ENCODE data around the gene DAO.
"Not testable (repeated sequence)": the region's sequence is repeated elsewhere in the genome, so short reads cannot be mapped to it uniquely, and the experiment has no call there.

The DAO gene

GRCh38 chr12:108855284-108856169 is 24.4 kb upstream of the DAO start:
- peak overlapping the region; percentile 100 for H3K4me3 ChIP-seq (ENCODE audit: low read length)
- no peak for DNase-seq (ENCODE audit: low read depth)
- no peak for TF ChIP-seq CTCF (conservative IDR thresholded peaks at IDR 0.05; ENCODE audit: low read length)

- DNase-seq (ENCODE audit: low read depth): no peak
- no peak for TF ChIP-seq CTCF (conservative IDR thresholded peaks at IDR 0.05; ENCODE audit: low read length)
- peak overlapping the region; percentile 100 for H3K4me3 ChIP-seq (ENCODE audit: low read length)
Measured at GRCh38 chr12:108856170-108856427, 23.8 kb upstream of the DAO start.

- peak; percentile 93 for DNase-seq (ENCODE audit: low read depth)
- peak overlapping the region; percentile 100 for H3K4me3 ChIP-seq (ENCODE audit: low read length)
- no peak for TF ChIP-seq CTCF (conservative IDR thresholded peaks at IDR 0.05; ENCODE audit: low read length)
Measured at GRCh38 chr12:108856428-108857157, 23.3 kb upstream of the DAO start.

- no peak for DNase-seq (ENCODE audit: low read depth)
- peak overlapping the region; percentile 100 for H3K4me3 ChIP-seq (ENCODE audit: low read length)
- no peak for TF ChIP-seq CTCF (conservative IDR thresholded peaks at IDR 0.05; ENCODE audit: low read length)
Measured at GRCh38 chr12:108857158-108857407, 22.8 kb upstream of the DAO start.

- H3K4me3 ChIP-seq (ENCODE audit: low read length): peak overlapping the region; percentile 52
- peak; percentile 39 for DNase-seq (ENCODE audit: low read depth)
- TF ChIP-seq CTCF (conservative IDR thresholded peaks at IDR 0.05; ENCODE audit: low read length): no peak
Measured at GRCh38 chr12:108858311-108859074, 21.4 kb upstream of the DAO start.

GRCh38 chr12:108859141-108859922 is 20.6 kb upstream of the DAO start:
- not testable (repeated sequence) for H3K4me3 ChIP-seq (ENCODE audit: low read length); DNase-seq (ENCODE audit: low read depth)

- TF ChIP-seq CTCF (conservative IDR thresholded peaks at IDR 0.05; ENCODE audit: low read length): no peak
- H3K4me3 ChIP-seq (ENCODE audit: low read length): no peak overlapping the region
- no peak for DNase-seq (ENCODE audit: low read depth)
Measured at GRCh38 chr12:108859923-108860291, 20.0 kb upstream of the DAO start.
